ENCODE measurements around the gene CDH1.
"Not testable (repeated sequence)": the region's sequence is repeated elsewhere in the genome, so short reads cannot be mapped to it uniquely, and the experiment has no call there.

Gene CDH1

DNA sequence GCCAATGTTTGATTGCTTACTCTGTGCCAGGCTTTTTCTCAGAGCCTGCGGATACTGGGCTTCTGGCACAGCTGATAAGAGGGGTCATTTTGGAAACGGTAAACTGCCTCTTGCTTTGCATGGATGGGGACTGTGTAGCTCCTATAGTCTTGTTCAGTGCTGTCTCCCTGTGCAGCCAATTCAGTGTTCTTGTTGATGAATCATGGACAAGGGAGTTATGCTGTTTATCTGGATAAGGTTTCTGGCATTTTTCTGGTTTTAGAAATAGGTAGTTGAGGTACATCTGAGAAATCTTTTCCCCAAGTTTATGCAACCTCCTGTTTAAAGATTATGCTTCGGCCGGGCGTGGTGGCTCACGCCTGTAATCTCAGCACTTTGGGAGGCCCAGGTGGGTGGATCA lies 89.6 kb downstream of the CDH1 start:
- H3K27ac ChIP-seq (ENCODE audit: low read depth, low read length): no peak overlapping the region
- H3K9me3 ChIP-seq (ENCODE audit: insufficient read depth, low read depth, low read length): 0 out of 2 replicates have a peak, but pooled peaks cover 2% of the 10 kb centered on the region
- H3K9ac ChIP-seq (ENCODE audit: low read depth, low read length): no peak overlapping the region
- H3K4me1 ChIP-seq (ENCODE audit: insufficient read depth, low read length): no peaks in the 10 kb centered on the region
- WGBS: 90% methylated on average over 6 of the region's 6 CpGs
- no peaks in the 10 kb centered on the region for H3K27me3 ChIP-seq (ENCODE audit: insufficient read depth, low read length)
- H3K36me3 ChIP-seq (ENCODE audit: insufficient read depth, low read length): peaks cover 74% of the 10 kb centered on the region
- no peak overlapping the region for H3K4me3 ChIP-seq (ENCODE audit: low read length)

DNA sequence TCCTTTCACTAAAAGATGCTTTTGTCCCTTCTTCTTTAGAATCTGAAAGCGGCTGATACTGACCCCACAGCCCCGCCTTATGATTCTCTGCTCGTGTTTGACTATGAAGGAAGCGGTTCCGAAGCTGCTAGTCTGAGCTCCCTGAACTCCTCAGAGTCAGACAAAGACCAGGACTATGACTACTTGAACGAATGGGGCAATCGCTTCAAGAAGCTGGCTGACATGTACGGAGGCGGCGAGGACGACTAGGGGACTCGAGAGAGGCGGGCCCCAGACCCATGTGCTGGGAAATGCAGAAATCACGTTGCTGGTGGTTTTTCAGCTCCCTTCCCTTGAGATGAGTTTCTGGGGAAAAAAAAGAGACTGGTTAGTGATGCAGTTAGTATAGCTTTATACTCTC lies 96.2 kb downstream of the CDH1 start:
- Histone ChIP-seq H3K9ac (ENCODE audit: low read depth, low read length) (no peak overlapping the region), H3K27me3 (ENCODE audit: insufficient read depth, low read length) (no peaks in the 10 kb centered on the region), H3K9me3 (ENCODE audit: insufficient read depth, low read depth, low read length) (no peaks in the 10 kb centered on the region), H3K4me1 (ENCODE audit: insufficient read depth, low read length) (no peaks in the 10 kb centered on the region), H3K36me3 (ENCODE audit: insufficient read depth, low read length) (peaks cover 67% of the 10 kb centered on the region), H3K27ac (ENCODE audit: low read depth, low read length) (no peak overlapping the region), H3K4me3 (ENCODE audit: low read length) (no peak overlapping the region)
- 94% methylated on average over 13 of the region's 14 CpGs for WGBS

DNA sequence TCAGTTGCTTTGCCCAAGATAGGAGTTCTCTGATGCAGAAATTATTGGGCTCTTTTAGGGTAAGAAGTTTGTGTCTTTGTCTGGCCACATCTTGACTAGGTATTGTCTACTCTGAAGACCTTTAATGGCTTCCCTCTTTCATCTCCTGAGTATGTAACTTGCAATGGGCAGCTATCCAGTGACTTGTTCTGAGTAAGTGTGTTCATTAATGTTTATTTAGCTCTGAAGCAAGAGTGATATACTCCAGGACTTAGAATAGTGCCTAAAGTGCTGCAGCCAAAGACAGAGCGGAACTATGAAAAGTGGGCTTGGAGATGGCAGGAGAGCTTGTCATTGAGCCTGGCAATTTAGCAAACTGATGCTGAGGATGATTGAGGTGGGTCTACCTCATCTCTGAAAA lies 97.5 kb downstream of the CDH1 start:
- Histone ChIP-seq H3K36me3 (ENCODE audit: insufficient read depth, low read length) (peaks cover 54% of the 10 kb centered on the region), H3K9ac (ENCODE audit: low read depth, low read length) (no peak overlapping the region), H3K4me3 (ENCODE audit: low read length) (no peak overlapping the region), H3K27ac (ENCODE audit: low read depth, low read length) (no peak overlapping the region), H3K27me3 (ENCODE audit: insufficient read depth, low read length) (no peaks in the 10 kb centered on the region), H3K4me1 (ENCODE audit: insufficient read depth, low read length) (no peaks in the 10 kb centered on the region), H3K9me3 (ENCODE audit: insufficient read depth, low read depth, low read length) (no peaks in the 10 kb centered on the region)
- 97% methylated on average over 1 of the region's 1 CpG for WGBS

DNA sequence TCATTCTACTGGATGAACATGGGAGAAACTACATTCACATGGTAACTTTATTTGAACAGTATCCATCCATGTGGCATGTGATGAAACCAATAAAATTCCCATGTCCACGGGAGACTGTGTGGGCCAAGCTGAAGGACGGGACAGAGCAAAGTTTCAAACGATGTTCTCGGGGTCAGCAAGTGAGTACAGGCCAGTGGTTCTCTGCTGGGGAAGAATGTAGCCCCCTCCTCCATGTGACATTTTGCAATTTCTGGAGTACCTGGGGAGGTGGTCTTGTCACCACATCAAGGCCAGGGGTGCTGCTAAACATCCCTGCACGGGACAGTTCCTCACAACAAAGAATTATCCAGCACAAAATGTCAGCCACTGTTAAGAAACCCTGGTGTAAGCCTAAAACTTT lies 98.9 kb downstream of the CDH1 start:
- WGBS: 95% methylated on average over 5 of the region's 5 CpGs
- peaks cover 41% of the 10 kb centered on the region for H3K36me3 ChIP-seq (ENCODE audit: insufficient read depth, low read length)
- H3K27me3 ChIP-seq (ENCODE audit: insufficient read depth, low read length): no peaks in the 10 kb centered on the region
- no peaks in the 10 kb centered on the region for H3K4me1 ChIP-seq (ENCODE audit: insufficient read depth, low read length)
- no peaks in the 10 kb centered on the region for H3K9me3 ChIP-seq (ENCODE audit: insufficient read depth, low read depth, low read length)
- H3K9ac ChIP-seq (ENCODE audit: low read depth, low read length): no peak overlapping the region
- no peak overlapping the region for H3K4me3 ChIP-seq (ENCODE audit: low read length)
- no peak overlapping the region for H3K27ac ChIP-seq (ENCODE audit: low read depth, low read length)

DNA sequence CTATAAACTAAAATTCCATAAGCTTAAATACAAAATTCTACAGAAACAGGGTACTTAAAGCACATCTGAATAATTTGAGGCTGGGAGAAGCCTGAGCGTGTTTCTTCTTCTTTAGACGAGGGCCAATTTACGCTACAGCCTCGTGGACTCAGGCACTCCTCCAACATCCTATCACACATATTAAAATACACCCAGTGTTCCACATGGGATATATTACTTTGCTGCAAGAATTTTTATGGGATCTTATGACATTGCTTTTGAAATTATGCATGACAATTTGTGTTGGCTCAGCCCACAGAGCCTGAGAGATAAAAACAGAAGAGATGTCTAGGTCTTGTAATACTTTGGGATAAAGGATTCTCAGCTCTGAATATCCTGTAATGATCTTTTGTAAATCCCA lies 102.7 kb downstream of the CDH1 start:
- no peak overlapping the region for H3K4me3 ChIP-seq (ENCODE audit: low read length)
- H3K36me3 ChIP-seq (ENCODE audit: insufficient read depth, low read length): peaks cover 10% of the 10 kb centered on the region
- WGBS: 94% methylated on average over 4 of the region's 4 CpGs
- no peak overlapping the region for H3K9ac ChIP-seq (ENCODE audit: low read depth, low read length)
- no peak overlapping the region for H3K27ac ChIP-seq (ENCODE audit: low read depth, low read length)
- 0 out of 2 replicates have a peak, but pooled peaks cover 5% of the 10 kb centered on the region for H3K4me1 ChIP-seq (ENCODE audit: insufficient read depth, low read length)
- H3K27me3 ChIP-seq (ENCODE audit: insufficient read depth, low read length): no peaks in the 10 kb centered on the region
- H3K9me3 ChIP-seq (ENCODE audit: insufficient read depth, low read depth, low read length): no peaks in the 10 kb centered on the region

DNA sequence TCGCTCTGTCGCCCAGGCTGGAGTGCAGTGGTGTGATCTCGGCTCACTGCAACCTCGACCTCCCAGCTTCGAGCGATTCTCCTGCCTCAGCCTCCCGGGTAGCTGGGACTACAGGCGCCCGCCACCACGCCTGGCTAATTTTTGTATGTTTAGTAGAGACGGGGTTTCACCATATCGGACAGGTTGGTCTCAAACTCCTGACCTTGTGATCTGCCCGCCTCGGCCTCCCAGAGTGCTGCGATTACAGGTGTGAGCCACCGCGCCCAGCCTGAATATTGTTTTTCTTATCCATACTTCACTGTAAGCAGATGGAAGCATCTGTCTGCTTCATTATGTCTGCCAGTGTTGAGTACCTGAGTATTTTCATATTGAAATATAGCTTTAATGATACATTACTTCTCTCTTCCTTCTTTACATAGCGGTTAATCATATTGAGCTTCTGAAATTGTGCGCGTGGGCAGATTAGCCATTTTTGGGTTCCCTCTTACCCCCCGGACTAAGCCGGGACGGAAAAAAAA lies 105.9 kb downstream of the CDH1 start:
- peak overlapping the region; percentile 95 for H3K9ac ChIP-seq (ENCODE audit: low read depth, low read length)
- H3K36me3 ChIP-seq (ENCODE audit: insufficient read depth, low read length); H3K9me3 ChIP-seq (ENCODE audit: insufficient read depth, low read depth, low read length); H3K4me1 ChIP-seq (ENCODE audit: insufficient read depth, low read length); H3K27me3 ChIP-seq (ENCODE audit: insufficient read depth, low read length): not testable (repeated sequence)
- 71% methylated on average over 23 of the region's 23 CpGs for WGBS
- peak overlapping the region; percentile 91; the same call in 1 of the 2 replicates for H3K27ac ChIP-seq (ENCODE audit: low read depth, low read length)
- H3K4me3 ChIP-seq (ENCODE audit: low read length): peak overlapping the region; percentile 83

DNA sequence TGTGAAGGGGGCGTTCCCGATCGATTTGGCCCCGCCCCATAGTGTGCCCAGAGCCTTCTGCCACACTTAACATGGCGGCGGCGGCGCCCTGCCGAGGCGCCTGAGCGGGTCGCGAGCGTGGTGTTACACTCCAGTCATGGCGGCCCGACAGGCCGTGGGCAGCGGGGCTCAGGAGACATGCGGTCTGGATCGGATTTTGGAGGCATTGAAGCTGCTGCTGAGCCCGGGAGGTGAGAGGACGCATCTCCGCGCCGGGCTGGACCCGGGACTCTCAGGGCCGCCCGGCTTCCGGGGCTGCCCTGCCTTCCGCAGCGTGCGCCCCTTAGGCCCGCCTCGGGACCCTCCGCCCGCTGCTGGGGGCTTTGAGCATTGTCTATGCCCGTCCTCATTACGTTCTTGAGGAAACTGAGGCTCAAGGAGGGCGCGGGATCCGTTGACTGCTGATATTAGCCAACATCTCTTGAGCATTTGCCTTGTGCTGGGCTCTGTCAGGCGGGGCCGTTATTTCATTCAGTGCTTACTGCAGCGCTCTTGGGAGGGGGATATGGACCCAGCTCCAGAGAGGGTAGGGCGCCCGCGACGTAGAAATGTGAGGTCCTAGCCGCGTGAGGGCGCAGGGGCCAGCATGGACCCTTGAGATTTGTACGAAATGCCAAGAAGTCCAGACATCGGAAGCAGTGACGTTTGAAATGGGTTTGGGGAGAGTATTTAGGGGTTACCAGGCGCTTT lies 106.6 kb downstream of the CDH1 start, which contains the start of gene TANGO6:
Gene TANGO6, plus strand, starts transcription at position 50 of the 729 bp plus-strand sequence. Its CDS starts 87 bp downstream, at position 137.
- under 1% methylated on average over 55 of the region's 55 CpGs for WGBS
- Histone ChIP-seq H3K4me3 (ENCODE audit: low read length) (peak within 1 kb of the TSS; percentile 83), H3K36me3 (ENCODE audit: insufficient read depth, low read length) (no peaks in the 10 kb centered on the region), H3K9me3 (ENCODE audit: insufficient read depth, low read depth, low read length) (no peaks in the 10 kb centered on the region), H3K4me1 (ENCODE audit: insufficient read depth, low read length) (0 out of 2 replicates have a peak, but pooled peaks cover 5% of the 10 kb centered on the region), H3K27me3 (ENCODE audit: insufficient read depth, low read length) (no peaks in the 10 kb centered on the region), H3K27ac (ENCODE audit: low read depth, low read length) (peak within 1 kb of the TSS; percentile 91), H3K9ac (ENCODE audit: low read depth, low read length) (peak within 1 kb of the TSS; percentile 95)

DNA sequence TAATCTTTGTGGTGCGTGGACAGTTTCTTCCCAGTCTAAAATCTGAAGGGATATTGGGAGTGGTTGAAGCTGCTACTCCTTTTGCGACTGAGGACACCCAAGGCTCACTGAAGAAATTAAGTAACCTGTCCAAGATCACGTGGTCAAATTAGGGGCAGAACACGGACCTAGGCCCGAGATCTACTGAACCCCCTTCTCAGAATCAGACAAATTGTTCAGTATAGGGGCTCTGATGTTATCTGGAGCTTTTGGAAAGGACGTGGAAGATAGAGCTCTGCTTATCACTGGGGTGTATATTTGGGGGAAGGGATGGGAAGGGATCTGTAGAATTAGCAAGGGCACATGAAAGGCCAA lies 107.1 kb downstream of the CDH1 start:
- peak overlapping the region; percentile 95 for H3K9ac ChIP-seq (ENCODE audit: low read depth, low read length)
- 18% methylated on average over 6 of the region's 6 CpGs for WGBS
- no peaks in the 10 kb centered on the region for H3K27me3 ChIP-seq (ENCODE audit: insufficient read depth, low read length)
- no peaks in the 10 kb centered on the region for H3K36me3 ChIP-seq (ENCODE audit: insufficient read depth, low read length)
- H3K27ac ChIP-seq (ENCODE audit: low read depth, low read length): no peak overlapping the region; the same call in 1 of the 2 replicates
- peak overlapping the region; percentile 83 for H3K4me3 ChIP-seq (ENCODE audit: low read length)
- 0 out of 2 replicates have a peak, but pooled peaks cover 5% of the 10 kb centered on the region for H3K4me1 ChIP-seq (ENCODE audit: insufficient read depth, low read length)
- H3K9me3 ChIP-seq (ENCODE audit: insufficient read depth, low read depth, low read length): no peaks in the 10 kb centered on the region

DNA sequence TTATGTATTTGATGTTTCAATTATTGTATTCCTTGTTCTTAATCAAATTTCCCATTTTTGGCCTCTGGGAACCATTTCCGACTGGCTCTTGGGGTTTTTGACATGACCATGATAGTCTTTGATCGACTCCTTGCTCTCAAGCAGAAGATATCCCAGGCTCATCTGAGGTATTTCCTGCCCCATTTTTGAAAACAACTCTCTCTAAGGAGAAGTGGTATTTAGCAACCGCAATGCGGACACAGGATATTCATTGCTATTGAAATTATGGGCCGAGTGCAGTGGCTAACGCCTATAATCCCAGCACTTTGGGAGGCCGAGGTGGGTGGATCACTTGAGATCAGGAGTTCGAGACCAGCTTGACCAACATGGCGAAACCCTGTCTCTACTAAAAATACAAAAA lies 111.7 kb downstream of the CDH1 start:
- no peak overlapping the region for H3K4me3 ChIP-seq (ENCODE audit: low read length)
- H3K9me3 ChIP-seq (ENCODE audit: insufficient read depth, low read depth, low read length): no peaks in the 10 kb centered on the region
- no peak overlapping the region for H3K9ac ChIP-seq (ENCODE audit: low read depth, low read length)
- no peak overlapping the region for H3K27ac ChIP-seq (ENCODE audit: low read depth, low read length)
- H3K27me3 ChIP-seq (ENCODE audit: insufficient read depth, low read length): no peaks in the 10 kb centered on the region
- WGBS: 98% methylated on average over 9 of the region's 9 CpGs
- no peaks in the 10 kb centered on the region for H3K36me3 ChIP-seq (ENCODE audit: insufficient read depth, low read length)
- 0 out of 2 replicates have a peak, but pooled peaks cover 5% of the 10 kb centered on the region for H3K4me1 ChIP-seq (ENCODE audit: insufficient read depth, low read length)

DNA sequence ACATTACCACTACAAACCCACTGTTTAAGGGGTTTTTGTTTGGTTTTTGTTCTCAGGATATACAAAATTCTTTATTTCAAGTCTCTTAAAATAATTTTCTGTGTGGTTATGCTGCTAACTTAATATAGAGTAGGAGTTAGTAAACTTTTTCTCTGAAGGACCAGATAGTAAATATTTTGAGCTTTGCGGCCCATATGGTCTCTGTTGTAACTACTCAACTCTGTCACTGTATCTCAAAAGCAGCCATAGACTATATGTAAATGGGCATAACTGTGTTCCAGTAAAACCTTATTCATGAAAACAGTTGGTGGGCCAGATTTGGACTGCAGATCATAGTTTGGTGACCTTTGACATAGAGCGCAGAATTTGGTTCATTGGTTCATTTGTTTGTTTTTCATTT lies 113.4 kb downstream of the CDH1 start:
- H3K36me3 ChIP-seq (ENCODE audit: insufficient read depth, low read length): no peaks in the 10 kb centered on the region
- H3K27ac ChIP-seq (ENCODE audit: low read depth, low read length): no peak overlapping the region
- no peaks in the 10 kb centered on the region for H3K4me1 ChIP-seq (ENCODE audit: insufficient read depth, low read length)
- no peaks in the 10 kb centered on the region for H3K27me3 ChIP-seq (ENCODE audit: insufficient read depth, low read length)
- 100% methylated on average over 2 of the region's 2 CpGs for WGBS
- H3K9ac ChIP-seq (ENCODE audit: low read depth, low read length): no peak overlapping the region
- H3K9me3 ChIP-seq (ENCODE audit: insufficient read depth, low read depth, low read length): no peaks in the 10 kb centered on the region
- H3K4me3 ChIP-seq (ENCODE audit: low read length): no peak overlapping the region

DNA sequence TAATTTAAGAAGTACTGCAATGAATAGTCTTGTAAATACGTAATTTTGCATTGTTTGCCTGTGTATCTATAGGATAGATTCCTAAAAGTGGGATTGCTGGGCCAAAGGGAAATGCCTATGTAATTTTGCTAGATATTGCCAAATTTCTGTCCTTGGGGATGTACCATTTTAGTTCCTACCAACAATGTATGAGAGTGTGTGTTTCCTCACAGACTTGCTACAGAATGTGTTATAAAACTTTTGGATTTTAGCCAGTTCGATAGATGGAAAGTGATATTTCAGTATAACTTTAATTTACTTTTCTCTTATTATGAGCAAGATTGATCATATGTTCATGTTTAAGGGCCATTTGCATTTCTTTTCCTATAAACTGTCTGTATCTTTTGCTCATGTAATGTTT lies 114.5 kb downstream of the CDH1 start:
- Histone ChIP-seq H3K27ac (ENCODE audit: low read depth, low read length) (no peak overlapping the region), H3K27me3 (ENCODE audit: insufficient read depth, low read length) (no peaks in the 10 kb centered on the region), H3K4me3 (ENCODE audit: low read length) (no peak overlapping the region), H3K36me3 (ENCODE audit: insufficient read depth, low read length) (no peaks in the 10 kb centered on the region), H3K4me1 (ENCODE audit: insufficient read depth, low read length) (no peaks in the 10 kb centered on the region), H3K9me3 (ENCODE audit: insufficient read depth, low read depth, low read length) (no peaks in the 10 kb centered on the region), H3K9ac (ENCODE audit: low read depth, low read length) (no peak overlapping the region)
- WGBS: 96% methylated on average over 1 of the region's 2 CpGs

Measured in HUES64 (cell line).